K562 (cell line): ENCODE data around the gene ZC3H12A. TPM values are rescaled to one million over a fixed set of nuclear protein-coding genes. Genes with fewer than 3 reads are reported as not detected.

ENCODE experiments used
- CTBP1 ChIP-seq: fragments of 450-650 bp; IDR thresholded peaks from 2 replicates; pipeline ENCODE4 v1.6.1; 2016; ENCODE audit warnings: borderline replicate concordance
- ERF ChIP-seq: fragments of 450-650 bp; formaldehyde crosslinking; IDR thresholded peaks from 2 replicates; pipeline ENCODE4 v1.4.0; 2020; ENCODE audit warnings: mild to moderate bottlenecking, mixed read lengths
- ETV1 ChIP-seq: fragments of 450-650 bp; conservative IDR thresholded peaks from 2 replicates; pipeline ENCODE4 v1.6.1; 2016; ENCODE audit warnings: missing genetic modification characterization, control low read depth, low read depth, missing compliant biosample characterization
- ETV6 ChIP-seq, 3 experiments: fragments of 150-350 bp in 1 of 3; sonication (generic) in 1 of 3; formaldehyde crosslinking in 1 of 3; IDR thresholded peaks; 2 replicates each; pipeline versions ENCODE4 v1.6.1 to v1.8.0; 2014 to 2022; ENCODE audit warnings: borderline replicate concordance in 2 of 3, low read depth in 2 of 3, antibody characterized with exemption in 1 of 3, low read length in 1 of 3, mild to moderate bottlenecking in 1 of 3, missing genetic modification reagents in 1 of 3
- HDAC2 ChIP-seq: fragments of 450-650 bp; IDR thresholded peaks from 2 replicates; pipeline ENCODE4 v1.6.1; 2016; ENCODE audit warnings: mild to moderate bottlenecking
- ILK ChIP-seq: fragments of 450-650 bp; IDR thresholded peaks from 2 replicates; pipeline ENCODE4 v1.6.1; 2016; ENCODE audit warnings: missing genetic modification characterization, low read depth, mild to moderate bottlenecking, missing compliant biosample characterization, moderate library complexity, borderline replicate concordance
- MLLT1 ChIP-seq, 2 experiments: fragments of 450-650 bp; IDR thresholded peaks; 2 replicates each; pipeline ENCODE4 v1.6.1; 2016
- NFATC3 ChIP-seq: fragments of 450-650 bp; IDR thresholded peaks from 2 replicates; pipeline ENCODE4 v1.6.1; 2017; ENCODE audit warnings: mild to moderate bottlenecking
- NR0B1 ChIP-seq: fragments of 450-650 bp; IDR thresholded peaks from one replicate; pipeline ENCODE4 v1.6.1; 2018; ENCODE audit warnings: mild to moderate bottlenecking, moderate library complexity; ENCODE audit not compliant: partially characterized antibody
- POLR2G ChIP-seq: fragments of 200-400 bp; formaldehyde crosslinking; IDR thresholded peaks from 2 replicates; pipeline ENCODE4 v1.6.1; 2017; ENCODE audit warnings: low read depth, mild to moderate bottlenecking, antibody characterized with exemption, low read length, moderate library complexity
- RBFOX2 ChIP-seq: fragments of 200-400 bp; formaldehyde crosslinking; IDR thresholded peaks from 2 replicates; pipeline ENCODE4 v1.6.1; 2017; ENCODE audit warnings: low read depth, mild to moderate bottlenecking, low read length, moderate library complexity
- SRSF3 ChIP-seq: fragments of 200-400 bp; formaldehyde crosslinking; IDR thresholded peaks from 2 replicates; pipeline ENCODE4 v1.6.1; 2016; ENCODE audit warnings: mild to moderate bottlenecking, low read length, moderate library complexity; ENCODE audit not compliant: insufficient read depth
- ZNF124 ChIP-seq: sonication (generic); formaldehyde crosslinking; IDR thresholded peaks from 2 replicates; pipeline ENCODE4 v1.8.1; 2022; ENCODE audit warnings: missing genetic modification reagents
- ZNF165 ChIP-seq: fragments of 250-450 bp; sonication (Bioruptor Pico); IDR thresholded peaks from 2 replicates; pipeline ENCODE4 v1.4.0; 2020; ENCODE audit warnings: borderline replicate concordance
- ZNF407 ChIP-seq: fragments of 450-650 bp; IDR thresholded peaks from 2 replicates; pipeline ENCODE4 v1.6.1; 2016; ENCODE audit warnings: low read depth
- ZNF551 ChIP-seq: fragments of 250-450 bp; sonication (Bioruptor Pico); IDR thresholded peaks from 2 replicates; pipeline ENCODE4 v1.5.0; 2021; ENCODE audit warnings: mild to moderate bottlenecking, moderate library complexity
- ZNF589 ChIP-seq: fragments of 200-800 bp; sonication (Bioruptor generic); IDR thresholded peaks from 2 replicates; pipeline ENCODE4 v1.6.1; 2016; ENCODE audit warnings: low read depth, missing genetic modification characterization, missing compliant biosample characterization
- polyA plus RNA-seq, 8 experiments: library from polyadenylated mRNA; depleted of rRNA in 4 of 8; stranded (reverse) in 5 of 8; unstranded in 3 of 8; fragments of >200 nt; fragmentation: Nextera tagmentation in 2 of 8; fragmentation: Illumina TruSeq in 1 of 8; extraction: Ambion mirVana in 2 of 8; extraction: Trizol in 1 of 8; gene quantifications; 2 replicates each; pipeline versions ENCODE4 v1.2.1 to v1.2.3, GENCODE V29; 2011 to 2014; ENCODE audit warnings: inconsistent platforms in 1 of 8, missing spikeins in 1 of 8
- total RNA-seq, 7 experiments: library from RNA; depleted of rRNA in 6 of 7; stranded (reverse); fragments of >200 nt in 6 of 7; fragmentation: Illumina TruSeq in 2 of 7; extraction: Trizol in 2 of 7; gene quantifications; 2 replicates each; pipeline versions ENCODE4 v1.2.1 to v1.2.3, GENCODE V29; 2011 to 2021; ENCODE audit warnings: low replicate concordance in 1 of 7

The ZC3H12A gene
- total and polyA plus RNA-seq, 9 of the 15 experiments (the other 6 are each of a cell fraction or from before 2014, with no cell fraction given) = 0.14 to 9.4 (median 6.7) TPM

GRCh38 chr1:37481289-37482003 is 7.1 kb downstream of the ZC3H12A start (continued):
- TF ChIP-seq RBFOX2 (peak; percentile 38; the same call in 1 of the 2 replicates), NR0B1 (no peak), SRSF3 (no peak), MLLT1 (IDR thresholded peaks at IDR 0.05) (peak in 1 of 2 experiments; percentile 65; a peak in 2 of 4 replicates), HDAC2 (no peak), ETV1 (tag) (no peak), ZNF165 (CRISPR knock-in tag) (no peak), CTBP1 (no peak), ZNF124 (CRISPR knock-in tag) (no peak), ILK (no peak), ZNF407 (no peak), NFATC3 (no peak), ETV6 (IDR thresholded peaks at IDR 0.05; ENCODE audit: borderline replicate concordance in 1 of 2, low read depth in 2 of 2, low read length in 1 of 2) (no peak), ETV6 (CRISPR knock-in tag; IDR thresholded peaks at IDR 0.05; ENCODE audit: borderline replicate concordance) (no peak), POLR2G (no peak), ZNF589 (CRISPR knock-in tag) (no peak), ZNF551 (CRISPR knock-in tag) (no peak), ERF (CRISPR knock-in tag) (no peak)
